GM23338 (cell line): ENCODE data around the gene HTT. TPM values are rescaled to one million over a fixed set of nuclear protein-coding genes. Genes with fewer than 3 reads are reported as not detected.

Experiments
- ATAC-seq: fragments of 200-7000 bp; cut with Tn5 transposase; 3 replicates; pipeline ENCODE4 v1.9.1; 2020
- DNase-seq: peaks from one replicate; pipeline ENCODE4 v3.0.0-alpha.2; 2015; ENCODE audit warnings: low spot score
- H2AFZ ChIP-seq: fragments of 200-600 bp; sonication (generic); 2 replicates; pipeline ENCODE4 v1.8.0; 2016; ENCODE audit warnings: antibody characterized with exemption, mild to moderate bottlenecking, moderate library complexity
- H3F3A ChIP-seq: fragments of 200-600 bp; sonication (generic); replicated peaks from 2 replicates; pipeline ENCODE4 v1.8.0; 2017; ENCODE audit warnings: antibody characterized with exemption, mixed run types, low read depth
- H3K27ac ChIP-seq: fragments of 200-600 bp; sonication (generic); 2 replicates; pipeline ENCODE4 v1.6.1; 2016; ENCODE audit warnings: low read depth
- H3K27me3 ChIP-seq: fragments of 200-600 bp; sonication (generic); 2 replicates; pipeline ENCODE4 v1.8.0; 2016; ENCODE audit warnings: mild to moderate bottlenecking, mixed run types, moderate library complexity; ENCODE audit not compliant: insufficient read depth
- H3K36me3 ChIP-seq: fragments of 200-600 bp; sonication (generic); 2 replicates; pipeline ENCODE4 v1.8.0; 2016; ENCODE audit warnings: mild to moderate bottlenecking; ENCODE audit not compliant: insufficient read depth
- H3K4me1 ChIP-seq: fragments of 200-600 bp; sonication (generic); 2 replicates; pipeline ENCODE4 v1.8.0; 2016; ENCODE audit warnings: mild to moderate bottlenecking, moderate library complexity; ENCODE audit not compliant: insufficient read depth
- H3K4me2 ChIP-seq: fragments of 200-600 bp; sonication (generic); 2 replicates; pipeline ENCODE4 v1.7.1; 2017; ENCODE audit warnings: mixed run types
- H3K4me3 ChIP-seq: fragments of 200-600 bp; sonication (generic); 2 replicates; pipeline ENCODE4 v1.6.1; 2016; ENCODE audit warnings: mixed run types
- H3K79me2 ChIP-seq: fragments of 200-600 bp; sonication (generic); replicated peaks from 2 replicates; pipeline ENCODE4 v1.8.0; 2017; ENCODE audit warnings: mild to moderate bottlenecking; ENCODE audit not compliant: insufficient read depth
- H3K9me2 ChIP-seq: fragments of 200-600 bp; sonication (generic); 2 replicates; pipeline ENCODE4 v1.8.0; 2017; ENCODE audit not compliant: insufficient read depth
- H4K20me1 ChIP-seq: fragments of 200-600 bp; sonication (generic); replicated peaks from 2 replicates; pipeline ENCODE4 v1.8.0; 2017; ENCODE audit warnings: mild to moderate bottlenecking; ENCODE audit not compliant: insufficient read depth
- H3K27ac Mint-ChIP-seq: 2 replicates; pipeline ENCODE4 v1.8.0; 2020; ENCODE audit warnings: inconsistent platforms, mild to moderate bottlenecking, moderate library complexity, mixed read lengths
- H3K27me3 Mint-ChIP-seq: 3 replicates; pipeline ENCODE4 v1.8.0; 2022; ENCODE audit warnings: low read depth, mild to moderate bottlenecking, moderate library complexity, mixed read lengths, inconsistent platforms; ENCODE audit not compliant: insufficient read depth, poor library complexity
- H3K36me3 Mint-ChIP-seq: 3 replicates; pipeline ENCODE4 v1.8.0; 2021; ENCODE audit warnings: low read depth, mild to moderate bottlenecking, inconsistent platforms, moderate library complexity, mixed read lengths
- H3K4me1 Mint-ChIP-seq: 3 replicates; pipeline ENCODE4 v1.8.0; 2020; ENCODE audit warnings: mild to moderate bottlenecking, inconsistent platforms, mixed read lengths
- H3K4me3 Mint-ChIP-seq: 3 replicates; pipeline ENCODE4 v1.8.0; 2021; ENCODE audit warnings: moderate library complexity, mild to moderate bottlenecking, inconsistent platforms, mixed read lengths
- H3K9me3 Mint-ChIP-seq: 3 replicates; pipeline ENCODE4 v1.8.0; 2020; ENCODE audit warnings: moderate library complexity, mild to moderate bottlenecking, inconsistent platforms, mixed read lengths
- CREB1 ChIP-seq: fragments of 250-450 bp; sonication (Bioruptor Pico); IDR thresholded peaks from 2 replicates; pipeline ENCODE4 v1.5.0; 2020; ENCODE audit warnings: low read depth, mild to moderate bottlenecking, moderate library complexity
- CTCF ChIP-seq, 2 experiments: fragments of 200-600 bp in 1 of 2; sonication (generic) in 1 of 2; conservative IDR thresholded peaks; 2 replicates each; pipeline versions ENCODE4 v1.5.1 to v1.6.1; 2016 to 2017; ENCODE audit warnings: antibody characterized with exemption in 2 of 2, low read depth in 2 of 2, mild to moderate bottlenecking in 2 of 2, moderate library complexity in 1 of 2
- ETS1 ChIP-seq: IDR thresholded peaks from 2 replicates; pipeline ENCODE4 v1.6.1; 2016; ENCODE audit warnings: antibody characterized with exemption
- JUNB ChIP-seq: IDR thresholded peaks from one replicate; pipeline ENCODE4 v1.6.1; 2016; ENCODE audit warnings: antibody characterized with exemption; ENCODE audit not compliant: unreplicated experiment
- POLR2AphosphoS5 ChIP-seq: IDR thresholded peaks from 2 replicates; pipeline ENCODE4 v1.6.1; 2016; ENCODE audit warnings: antibody characterized with exemption, low read depth
- STAT1 ChIP-seq: IDR thresholded peaks from one replicate; pipeline ENCODE4 v1.6.1; 2016; ENCODE audit warnings: antibody characterized with exemption; ENCODE audit not compliant: unreplicated experiment
- ZNF114 ChIP-seq: fragments of 250-450 bp; sonication (Bioruptor Pico); IDR thresholded peaks from 2 replicates; pipeline ENCODE4 v1.5.0; 2020; ENCODE audit warnings: mild to moderate bottlenecking, moderate library complexity
- ZNF331 ChIP-seq: fragments of 250-450 bp; sonication (Bioruptor Pico); IDR thresholded peaks from 2 replicates; pipeline ENCODE4 v1.5.0; 2020; ENCODE audit warnings: low read depth, mild to moderate bottlenecking, moderate library complexity
- ZNF462 ChIP-seq: fragments of 250-450 bp; sonication (Bioruptor Pico); IDR thresholded peaks from 2 replicates; pipeline ENCODE4 v1.5.0; 2020; ENCODE audit warnings: mild to moderate bottlenecking, moderate library complexity
- polyA plus RNA-seq: library from polyadenylated mRNA; unstranded; fragments of >200 nt; fragmentation: Nextera tagmentation; extraction: Ambion mirVana; gene quantifications from 2 replicates; pipeline ENCODE4 v1.2.1, GENCODE V29; 2016
- total RNA-seq: library from RNA; depleted of rRNA; stranded (reverse); fragments of >200 nt; shearing (Covaris generic); gene quantifications from 2 replicates; pipeline ENCODE4 v1.2.3, GENCODE V29; 2014
- TF ChIP-seq, protein P1 (sequence below): IDR thresholded peaks from one replicate; pipeline ENCODE4 v1.6.1; 2018; ENCODE audit warnings: antibody characterized with exemption; ENCODE audit not compliant: unreplicated experiment

Gene HTT
- total and polyA plus RNA-seq, 2 experiments from 2014 or later: 26.6 to 67.7 TPM

- no peak for TF ChIP-seq CTCF (conservative IDR thresholded peaks at IDR 0.05; ENCODE audit: low read depth in 2 of 2)
- no peak for TF ChIP-seq POLR2AphosphoS5
- TF ChIP-seq CREB1: no peak
- no peak for TF ChIP-seq ZNF114 (CRISPR knock-in tag)
- TF ChIP-seq ZNF331: no peak
- TF ChIP-seq JUNB: no peak
- no peak for TF ChIP-seq ETS1
Observed at GRCh38 chr4:3137908-3138307, 63.4 kb downstream of the HTT start (continued).

- Mint-ChIP-seq H3K27ac (no peak overlapping the region), H3K36me3 (peaks cover 62% of the 10 kb centered on the region), H3K4me3 (no peak overlapping the region), H3K9me3 (no peaks in the 10 kb centered on the region), H3K27me3 (peaks cover 3% of the 10 kb centered on the region), H3K4me1 (no peaks in the 10 kb centered on the region)
- H3K4me2 ChIP-seq: no peak overlapping the region
- H2AFZ ChIP-seq: no peak overlapping the region
- H4K20me1 ChIP-seq: 0 out of 2 replicates have a peak, but pooled peaks cover 2% of the 10 kb centered on the region
- ATAC-seq (no peak), DNase-seq (no peak)
- no peaks in the 10 kb centered on the region for H3K9me2 ChIP-seq
- TF ChIP-seq ZNF462 (CRISPR knock-in tag): no peak
- no peak for TF ChIP-seq STAT1
- no peak for TF ChIP-seq ZNF114 (CRISPR knock-in tag)
- no peak for TF ChIP-seq JUNB
- TF ChIP-seq, protein P1, sequence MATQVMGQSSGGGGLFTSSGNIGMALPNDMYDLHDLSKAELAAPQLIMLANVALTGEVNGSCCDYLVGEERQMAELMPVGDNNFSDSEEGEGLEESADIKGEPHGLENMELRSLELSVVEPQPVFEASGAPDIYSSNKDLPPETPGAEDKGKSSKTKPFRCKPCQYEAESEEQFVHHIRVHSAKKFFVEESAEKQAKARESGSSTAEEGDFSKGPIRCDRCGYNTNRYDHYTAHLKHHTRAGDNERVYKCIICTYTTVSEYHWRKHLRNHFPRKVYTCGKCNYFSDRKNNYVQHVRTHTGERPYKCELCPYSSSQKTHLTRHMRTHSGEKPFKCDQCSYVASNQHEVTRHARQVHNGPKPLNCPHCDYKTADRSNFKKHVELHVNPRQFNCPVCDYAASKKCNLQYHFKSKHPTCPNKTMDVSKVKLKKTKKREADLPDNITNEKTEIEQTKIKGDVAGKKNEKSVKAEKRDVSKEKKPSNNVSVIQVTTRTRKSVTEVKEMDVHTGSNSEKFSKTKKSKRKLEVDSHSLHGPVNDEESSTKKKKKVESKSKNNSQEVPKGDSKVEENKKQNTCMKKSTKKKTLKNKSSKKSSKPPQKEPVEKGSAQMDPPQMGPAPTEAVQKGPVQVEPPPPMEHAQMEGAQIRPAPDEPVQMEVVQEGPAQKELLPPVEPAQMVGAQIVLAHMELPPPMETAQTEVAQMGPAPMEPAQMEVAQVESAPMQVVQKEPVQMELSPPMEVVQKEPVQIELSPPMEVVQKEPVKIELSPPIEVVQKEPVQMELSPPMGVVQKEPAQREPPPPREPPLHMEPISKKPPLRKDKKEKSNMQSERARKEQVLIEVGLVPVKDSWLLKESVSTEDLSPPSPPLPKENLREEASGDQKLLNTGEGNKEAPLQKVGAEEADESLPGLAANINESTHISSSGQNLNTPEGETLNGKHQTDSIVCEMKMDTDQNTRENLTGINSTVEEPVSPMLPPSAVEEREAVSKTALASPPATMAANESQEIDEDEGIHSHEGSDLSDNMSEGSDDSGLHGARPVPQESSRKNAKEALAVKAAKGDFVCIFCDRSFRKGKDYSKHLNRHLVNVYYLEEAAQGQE: no peak
- TF ChIP-seq CREB1: no peak
- H3K27ac ChIP-seq: no peak overlapping the region
- no peaks in the 10 kb centered on the region for H3K4me1 ChIP-seq
- H3K4me3 ChIP-seq: no peak overlapping the region
- no peaks in the 10 kb centered on the region for H3K79me2 ChIP-seq
- H3K27me3 ChIP-seq: no peaks in the 10 kb centered on the region
- H3K36me3 ChIP-seq: peaks cover 37% of the 10 kb centered on the region
- H3F3A ChIP-seq: no peaks in the 10 kb centered on the region
Observed at GRCh38 chr4:3145234-3145924, 70.9 kb downstream of the HTT start.
